HepG2 (cell line): ENCODE results near the gene ALG8. TPM values are rescaled to one million over a fixed set of nuclear protein-coding genes. Genes with fewer than 3 reads are reported as not detected.

ENCODE experiments used
- ADNP ChIP-seq: sonication (generic); formaldehyde crosslinking; IDR thresholded peaks from 2 replicates; pipeline ENCODE4 v1.4.0; 2020; ENCODE audit warnings: missing genetic modification reagents
- CENPX ChIP-seq: sonication (generic); formaldehyde crosslinking; IDR thresholded peaks from 2 replicates; pipeline ENCODE4 v1.9.0; 2021; ENCODE audit warnings: mild to moderate bottlenecking, missing genetic modification reagents, moderate library complexity
- FOXC1 ChIP-seq: sonication (generic); formaldehyde crosslinking; IDR thresholded peaks from 2 replicates; pipeline ENCODE4 v1.8.0; 2022; ENCODE audit warnings: mild to moderate bottlenecking, missing genetic modification reagents, borderline replicate concordance
- GLI4 ChIP-seq: sonication (generic); formaldehyde crosslinking; IDR thresholded peaks from 2 replicates; pipeline ENCODE4 v1.5.1; 2020; ENCODE audit warnings: missing genetic modification reagents, mild to moderate bottlenecking, moderate library complexity, borderline replicate concordance
- GTF3A ChIP-seq: sonication (generic); formaldehyde crosslinking; conservative IDR thresholded peaks from 2 replicates; pipeline ENCODE4 v1.4.0; 2020; ENCODE audit warnings: mild to moderate bottlenecking, missing genetic modification reagents
- HNF4A ChIP-seq: sonication (generic); formaldehyde crosslinking; IDR thresholded peaks from 2 replicates; pipeline ENCODE4 v1.4.0; 2020; ENCODE audit warnings: missing genetic modification reagents
- HNRNPL ChIP-seq: fragments of 200-400 bp; formaldehyde crosslinking; IDR thresholded peaks from 2 replicates; pipeline ENCODE4 v1.6.1; 2017; ENCODE audit warnings: mild to moderate bottlenecking, low read depth, low read length
- KLF15 ChIP-seq: sonication (generic); formaldehyde crosslinking; IDR thresholded peaks from 2 replicates; pipeline ENCODE4 v1.8.1; 2023; ENCODE audit warnings: borderline replicate concordance, mild to moderate bottlenecking, inconsistent platforms, missing genetic modification reagents, mixed read lengths
- PHF21A ChIP-seq: sonication (generic); formaldehyde crosslinking; IDR thresholded peaks from 2 replicates; pipeline ENCODE4 v1.5.0; 2020; ENCODE audit warnings: mild to moderate bottlenecking, missing genetic modification reagents
- SIX1 ChIP-seq: sonication (generic); formaldehyde crosslinking; IDR thresholded peaks from 2 replicates; pipeline ENCODE4 v1.4.0; 2020; ENCODE audit warnings: missing genetic modification reagents, borderline replicate concordance
- SP5 ChIP-seq: IDR thresholded peaks from 2 replicates; pipeline ENCODE4 v1.6.1; 2016; ENCODE audit warnings: low read depth, borderline replicate concordance
- SRF ChIP-seq: IDR thresholded peaks from 2 replicates; pipeline ENCODE4 v1.6.1; 2011; ENCODE audit warnings: mild to moderate bottlenecking, low read depth, low read length, moderate library complexity
- SRSF9 ChIP-seq: fragments of 200-400 bp; formaldehyde crosslinking; IDR thresholded peaks from 2 replicates; pipeline ENCODE4 v1.6.1; 2018; ENCODE audit warnings: borderline replicate concordance, mild to moderate bottlenecking, low read depth, low read length; ENCODE audit not compliant: insufficient read depth, poor library complexity, severe bottlenecking
- TBX3 ChIP-seq: fragments of 450-650 bp; IDR thresholded peaks from 2 replicates; pipeline ENCODE4 v1.6.1; 2017; ENCODE audit warnings: antibody characterized with exemption, mild to moderate bottlenecking, inconsistent platforms, borderline replicate concordance
- ZFP1 ChIP-seq: IDR thresholded peaks from 2 replicates; pipeline ENCODE4 v1.6.1; 2016
- ZIK1 ChIP-seq: sonication (generic); formaldehyde crosslinking; IDR thresholded peaks from 2 replicates; pipeline ENCODE4 v1.5.0; 2020; ENCODE audit warnings: mild to moderate bottlenecking, low read depth, missing genetic modification reagents, borderline replicate concordance
- ZMAT3 ChIP-seq: sonication (generic); formaldehyde crosslinking; conservative IDR thresholded peaks from 2 replicates; pipeline ENCODE4 v1.7.0; 2021; ENCODE audit warnings: missing genetic modification reagents
- ZMYM2 ChIP-seq: sonication (generic); formaldehyde crosslinking; IDR thresholded peaks from 2 replicates; pipeline ENCODE4 v1.8.0; 2022; ENCODE audit warnings: mild to moderate bottlenecking, missing genetic modification reagents
- ZNF564 ChIP-seq: sonication (generic); formaldehyde crosslinking; IDR thresholded peaks from 2 replicates; pipeline ENCODE4 v1.8.1; 2023; ENCODE audit warnings: mild to moderate bottlenecking, missing genetic modification reagents
- polyA plus RNA-seq, 8 experiments: library from polyadenylated mRNA; depleted of rRNA in 3 of 8; stranded (reverse) in 7 of 8; unstranded in 1 of 8; fragments of >200 nt; fragmentation: Illumina TruSeq in 4 of 8; extraction: Trizol in 4 of 8; gene quantifications; 2 replicates each; pipeline versions ENCODE4 v1.2.1 to v1.2.3, GENCODE V29; 2011 to 2016; ENCODE audit warnings: low read depth in 4 of 8, missing spikeins in 1 of 8, mixed read lengths in 1 of 8; ENCODE audit not compliant: insufficient read depth in 1 of 8
- total RNA-seq, 5 experiments: library from RNA; depleted of rRNA; stranded (reverse); fragments of >200 nt; fragmentation: Illumina TruSeq; extraction: Trizol; gene quantifications; 2 replicates each; pipeline ENCODE4 v1.2.3, GENCODE V29; 2016; ENCODE audit warnings: low read depth in 1 of 5
- TF ChIP-seq, protein P1 (sequence below): sonication (generic); formaldehyde crosslinking; IDR thresholded peaks from 2 replicates; pipeline ENCODE4 v1.5.0; 2020; ENCODE audit warnings: missing genetic modification reagents
- TF ChIP-seq, protein P2 (sequence below): sonication (generic); formaldehyde crosslinking; IDR thresholded peaks from 2 replicates; pipeline ENCODE4 v1.5.0; 2020; ENCODE audit warnings: mild to moderate bottlenecking, missing genetic modification reagents, borderline replicate concordance
- TF ChIP-seq, protein P3 (sequence below): sonication (generic); formaldehyde crosslinking; IDR thresholded peaks from 2 replicates; pipeline ENCODE4 v1.4.0; 2020; ENCODE audit warnings: missing genetic modification reagents, mild to moderate bottlenecking, borderline replicate concordance

Gene ALG8
- total and polyA plus RNA-seq, 2 of the 13 experiments (the other 11 are each of a cell fraction or from before 2014, with no cell fraction given), result 75.8 to 88.0 TPM

GRCh38 chr11:78079232-78080083 lies 60.0 kb downstream of the ALG8 start, which contains the start of gene NDUFC2 (continued):
- TF ChIP-seq SRF (0 out of 2 replicates have a peak, but pooled peaks have one; percentile 58), KLF15 (CRISPR knock-in tag) (peak; percentile 81; the same call in 1 of the 2 replicates), FOXC1 (CRISPR knock-in tag) (peak; percentile 94), ADNP (peak; percentile 65; the same call in 1 of the 2 replicates), SIX1 (CRISPR knock-in tag) (no peak; the same call in 1 of the 2 replicates), TBX3 (peak; percentile 18; the same call in 1 of the 2 replicates), ZMYM2 (CRISPR knock-in tag) (no peak), SRSF9 (no peak), GTF3A (CRISPR knock-in tag) (no peak; the same call in 1 of the 2 replicates), HNF4A (CRISPR knock-in tag) (peak; percentile 57), ZNF564 (CRISPR knock-in tag) (peak; percentile 88), CENPX (CRISPR knock-in tag) (no peak), GLI4 (CRISPR knock-in tag) (peak; percentile 83; the same call in 1 of the 2 replicates), ZFP1 (peak; percentile 70; the same call in 1 of the 2 replicates), ZIK1 (CRISPR knock-in tag) (peak; percentile 73; the same call in 1 of the 2 replicates), PHF21A (CRISPR knock-in tag) (peak; percentile 89), SP5 (CRISPR knock-in tag) (peak; percentile 59; the same call in 1 of the 2 replicates), HNRNPL (peak; percentile 69; the same call in 1 of the 2 replicates), ZMAT3 (CRISPR knock-in tag) (peak; percentile 90)
- TF ChIP-seq, protein P1, sequence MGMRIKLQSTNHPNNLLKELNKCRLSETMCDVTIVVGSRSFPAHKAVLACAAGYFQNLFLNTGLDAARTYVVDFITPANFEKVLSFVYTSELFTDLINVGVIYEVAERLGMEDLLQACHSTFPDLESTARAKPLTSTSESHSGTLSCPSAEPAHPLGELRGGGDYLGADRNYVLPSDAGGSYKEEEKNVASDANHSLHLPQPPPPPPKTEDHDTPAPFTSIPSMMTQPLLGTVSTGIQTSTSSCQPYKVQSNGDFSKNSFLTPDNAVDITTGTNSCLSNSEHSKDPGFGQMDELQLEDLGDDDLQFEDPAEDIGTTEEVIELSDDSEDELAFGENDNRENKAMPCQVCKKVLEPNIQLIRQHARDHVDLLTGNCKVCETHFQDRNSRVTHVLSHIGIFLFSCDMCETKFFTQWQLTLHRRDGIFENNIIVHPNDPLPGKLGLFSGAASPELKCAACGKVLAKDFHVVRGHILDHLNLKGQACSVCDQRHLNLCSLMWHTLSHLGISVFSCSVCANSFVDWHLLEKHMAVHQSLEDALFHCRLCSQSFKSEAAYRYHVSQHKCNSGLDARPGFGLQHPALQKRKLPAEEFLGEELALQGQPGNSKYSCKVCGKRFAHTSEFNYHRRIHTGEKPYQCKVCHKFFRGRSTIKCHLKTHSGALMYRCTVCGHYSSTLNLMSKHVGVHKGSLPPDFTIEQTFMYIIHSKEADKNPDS, result peak; percentile 85; the same call in 1 of the 2 replicates
- TF ChIP-seq, protein P2, sequence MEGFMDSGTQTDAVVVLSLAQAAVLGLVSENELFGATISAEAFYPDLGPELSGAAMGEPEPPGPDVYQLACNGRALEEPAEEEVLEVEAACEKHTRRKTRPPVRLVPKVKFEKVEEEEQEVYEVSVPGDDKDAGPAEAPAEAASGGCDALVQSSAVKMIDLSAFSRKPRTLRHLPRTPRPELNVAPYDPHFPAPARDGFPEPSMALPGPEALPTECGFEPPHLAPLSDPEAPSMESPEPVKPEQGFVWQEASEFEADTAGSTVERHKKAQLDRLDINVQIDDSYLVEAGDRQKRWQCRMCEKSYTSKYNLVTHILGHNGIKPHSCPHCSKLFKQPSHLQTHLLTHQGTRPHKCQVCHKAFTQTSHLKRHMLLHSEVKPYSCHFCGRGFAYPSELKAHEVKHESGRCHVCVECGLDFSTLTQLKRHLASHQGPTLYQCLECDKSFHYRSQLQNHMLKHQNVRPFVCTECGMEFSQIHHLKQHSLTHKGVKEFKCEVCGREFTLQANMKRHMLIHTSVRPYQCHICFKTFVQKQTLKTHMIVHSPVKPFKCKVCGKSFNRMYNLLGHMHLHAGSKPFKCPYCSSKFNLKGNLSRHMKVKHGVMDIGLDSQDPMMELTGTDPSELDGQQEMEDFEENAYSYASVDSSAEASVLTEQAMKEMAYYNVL (CRISPR knock-in tag), result no peak
- TF ChIP-seq, protein P3, sequence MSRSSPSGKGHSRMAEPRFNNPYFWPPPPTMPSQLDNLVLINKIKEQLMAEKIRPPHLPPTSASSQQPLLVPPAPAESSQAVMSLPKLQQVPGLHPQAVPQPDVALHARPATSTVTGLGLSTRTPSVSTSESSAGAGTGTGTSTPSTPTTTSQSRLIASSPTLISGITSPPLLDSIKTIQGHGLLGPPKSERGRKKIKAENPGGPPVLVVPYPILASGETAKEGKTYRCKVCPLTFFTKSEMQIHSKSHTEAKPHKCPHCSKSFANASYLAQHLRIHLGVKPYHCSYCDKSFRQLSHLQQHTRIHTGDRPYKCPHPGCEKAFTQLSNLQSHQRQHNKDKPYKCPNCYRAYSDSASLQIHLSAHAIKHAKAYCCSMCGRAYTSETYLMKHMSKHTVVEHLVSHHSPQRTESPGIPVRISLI (CRISPR knock-in tag), result peak; percentile 74
